H9 (cell line): ENCODE measurements around the gene LRP1B. TPM values are rescaled to one million over a fixed set of nuclear protein-coding genes. Genes with fewer than 3 reads are reported as not detected.

Experiments
- DNase-seq: peaks from one replicate; pipeline ENCODE4 v3.0.0-alpha.2; 2017
- H2AFZ ChIP-seq: one replicate; pipeline ENCODE4 v1.6.1; 2013; ENCODE audit warnings: mild to moderate bottlenecking, low read length, control low read depth, moderate library complexity
- H2AK5ac ChIP-seq: 2 replicates; pipeline ENCODE4 v1.6.1; 2013; ENCODE audit warnings: low read length, control low read depth, mixed read lengths; ENCODE audit not compliant: insufficient read length
- H2BK120ac ChIP-seq: one replicate; pipeline ENCODE4 v1.6.1; 2013; ENCODE audit warnings: low read depth, mild to moderate bottlenecking, low read length, control low read depth, inconsistent platforms; ENCODE audit not compliant: poor library complexity, severe bottlenecking
- H2BK12ac ChIP-seq: 2 replicates; pipeline ENCODE4 v1.6.1; 2013; ENCODE audit warnings: low read length, control low read depth, mixed read lengths, low read depth; ENCODE audit not compliant: insufficient read length
- H2BK15ac ChIP-seq: 2 replicates; pipeline ENCODE4 v1.6.1; 2013; ENCODE audit warnings: low read depth, low read length, control low read depth
- H2BK20ac ChIP-seq: one replicate; pipeline ENCODE4 v1.6.1; 2013; ENCODE audit warnings: low read depth, mild to moderate bottlenecking, low read length, control low read depth, inconsistent platforms; ENCODE audit not compliant: poor library complexity, severe bottlenecking
- H2BK5ac ChIP-seq: 2 replicates; pipeline ENCODE4 v1.6.1; 2013; ENCODE audit warnings: low read length, control low read depth, mixed read lengths; ENCODE audit not compliant: insufficient read length
- H3K14ac ChIP-seq: 2 replicates; pipeline ENCODE4 v1.6.1; 2013; ENCODE audit warnings: low read length, control low read depth; ENCODE audit not compliant: insufficient read depth
- H3K18ac ChIP-seq: 2 replicates; pipeline ENCODE4 v1.6.1; 2013; ENCODE audit warnings: low read depth, mild to moderate bottlenecking, mixed read lengths, low read length, control low read depth; ENCODE audit not compliant: insufficient read length
- H3K23ac ChIP-seq: 2 replicates; pipeline ENCODE4 v1.6.1; 2013; ENCODE audit warnings: low read length, control low read depth, mixed read lengths, low read depth; ENCODE audit not compliant: insufficient read length
- H3K23me2 ChIP-seq: 2 replicates; pipeline ENCODE4 v1.6.1; 2013; ENCODE audit warnings: low read depth, mild to moderate bottlenecking, mixed read lengths, low read length, control low read depth; ENCODE audit not compliant: insufficient read length, poor library complexity, severe bottlenecking
- H3K27ac ChIP-seq: 2 replicates; pipeline ENCODE4 v1.5.1; 2013; ENCODE audit warnings: low read length, control low read depth, mixed read lengths, low read depth; ENCODE audit not compliant: insufficient read length
- H3K27me3 ChIP-seq: 2 replicates; pipeline ENCODE4 v1.6.1; 2013; ENCODE audit warnings: low read length, control low read depth, inconsistent platforms; ENCODE audit not compliant: insufficient read depth
- H3K4ac ChIP-seq: 2 replicates; pipeline ENCODE4 v1.6.1; 2013; ENCODE audit warnings: low read depth, mild to moderate bottlenecking, control low read depth, inconsistent platforms, low read length, moderate library complexity
- H3K4me1 ChIP-seq: 2 replicates; pipeline ENCODE4 v1.6.1; 2013; ENCODE audit warnings: low read length, control low read depth, inconsistent platforms; ENCODE audit not compliant: insufficient read depth
- H3K4me2 ChIP-seq: 2 replicates; pipeline ENCODE4 v1.6.1; 2013; ENCODE audit warnings: low read length, control low read depth, mixed read lengths; ENCODE audit not compliant: insufficient read length, insufficient read depth
- H3K56ac ChIP-seq: 2 replicates; pipeline ENCODE4 v1.6.1; 2013; ENCODE audit warnings: low read depth, mild to moderate bottlenecking, mixed read lengths, low read length, control low read depth; ENCODE audit not compliant: insufficient read length
- H3K79me1 ChIP-seq: 2 replicates; pipeline ENCODE4 v1.6.1; 2013; ENCODE audit warnings: low read depth, mild to moderate bottlenecking, moderate library complexity, low read length, control low read depth, inconsistent platforms; ENCODE audit not compliant: insufficient read depth, poor library complexity, severe bottlenecking
- H3K79me2 ChIP-seq: 2 replicates; pipeline ENCODE4 v1.6.1; 2013; ENCODE audit warnings: low read length, control low read depth, inconsistent platforms; ENCODE audit not compliant: insufficient read depth
- H3K9ac ChIP-seq: 2 replicates; pipeline ENCODE4 v1.6.1; 2013; ENCODE audit warnings: low read length, control low read depth, mixed read lengths; ENCODE audit not compliant: insufficient read length; ENCODE audit errors: extremely low read depth
- H3K9me3 ChIP-seq: one replicate; pipeline ENCODE4 v1.6.1; 2013; ENCODE audit warnings: low read depth, low read length, inconsistent platforms; ENCODE audit not compliant: control insufficient read depth
- H3T11ph ChIP-seq: one replicate; pipeline ENCODE4 v1.6.1; 2013; ENCODE audit warnings: mild to moderate bottlenecking, low read length, control low read depth, inconsistent platforms
- H4K20me1 ChIP-seq: one replicate; pipeline ENCODE4 v1.6.1; 2013; ENCODE audit not compliant: control insufficient read depth, insufficient read length, insufficient read depth
- H4K5ac ChIP-seq: 2 replicates; pipeline ENCODE4 v1.6.1; 2013; ENCODE audit warnings: low read depth, mild to moderate bottlenecking, mixed read lengths, low read length, control low read depth; ENCODE audit not compliant: insufficient read length
- H4K8ac ChIP-seq: replicated peaks from 2 replicates; pipeline ENCODE4 v1.6.1; 2013; ENCODE audit warnings: low read length, control low read depth, mixed read lengths, low read depth; ENCODE audit not compliant: insufficient read length
- H4K91ac ChIP-seq: 2 replicates; pipeline ENCODE4 v1.6.1; 2013; ENCODE audit warnings: low read depth, mild to moderate bottlenecking, moderate library complexity, mixed read lengths, low read length, control low read depth; ENCODE audit not compliant: insufficient read length
- H3K27ac Mint-ChIP-seq, 3 experiments: 2 replicates in 2 of 3; 3 replicates in 1 of 3; pipeline ENCODE4 v1.8.0; 2020 to 2021; ENCODE audit warnings: mixed read lengths in 3 of 3, mild to moderate bottlenecking in 1 of 3, moderate library complexity in 1 of 3
- H3K27me3 Mint-ChIP-seq: 2 replicates; pipeline ENCODE4 v1.8.0; 2021; ENCODE audit warnings: low read depth, mild to moderate bottlenecking, moderate library complexity, mixed read lengths
- H3K36me3 Mint-ChIP-seq, 3 experiments: 2 replicates in 2 of 3; 3 replicates in 1 of 3; pipeline ENCODE4 v1.8.0; 2020 to 2021; ENCODE audit warnings: low read depth in 3 of 3, mixed read lengths in 3 of 3; ENCODE audit not compliant: insufficient read depth in 1 of 3
- H3K4me1 Mint-ChIP-seq, 2 experiments: 2 replicates each; pipeline ENCODE4 v1.8.0; 2020; ENCODE audit warnings: mixed read lengths in 2 of 2
- H3K4me3 Mint-ChIP-seq, 2 experiments: 2 replicates in 1 of 2; 3 replicates in 1 of 2; pipeline ENCODE4 v1.8.0; 2020 to 2021; ENCODE audit warnings: mild to moderate bottlenecking in 2 of 2, mixed read lengths in 2 of 2, moderate library complexity in 1 of 2
- H3K9me3 Mint-ChIP-seq, 2 experiments: 2 replicates in 1 of 2; 3 replicates in 1 of 2; pipeline ENCODE4 v1.8.0; 2020; ENCODE audit warnings: mild to moderate bottlenecking in 2 of 2, mixed read lengths in 2 of 2, moderate library complexity in 1 of 2
- WGBS: extraction: QIAGEN DNeasy Blood & Tissue Kit; methylation state at CpG from one replicate; pipeline ENCODE4 v1.1.7; 2013; ENCODE audit warnings: missing lambda C conversion rate, low lambda C conversion rate, mixed read lengths; ENCODE audit not compliant: insufficient read length; ENCODE audit errors: extremely low coverage; 5-methylcytosine and 5-hydroxymethylcytosine counted together
- total RNA-seq: library from RNA; stranded (reverse); gene quantifications from 2 replicates; pipeline ENCODE4 v1.2.1, GENCODE V29; 2021
- TF ChIP-seq, protein P1 (sequence below): fragments of 200-600 bp; sonication (generic); conservative IDR thresholded peaks from 3 replicates; pipeline ENCODE4 v1.8.0; 2021; ENCODE audit warnings: antibody characterized with exemption, mild to moderate bottlenecking

LRP1B gene
- total RNA-seq, 1 experiment from 2014 or later, result not detected

DNA sequence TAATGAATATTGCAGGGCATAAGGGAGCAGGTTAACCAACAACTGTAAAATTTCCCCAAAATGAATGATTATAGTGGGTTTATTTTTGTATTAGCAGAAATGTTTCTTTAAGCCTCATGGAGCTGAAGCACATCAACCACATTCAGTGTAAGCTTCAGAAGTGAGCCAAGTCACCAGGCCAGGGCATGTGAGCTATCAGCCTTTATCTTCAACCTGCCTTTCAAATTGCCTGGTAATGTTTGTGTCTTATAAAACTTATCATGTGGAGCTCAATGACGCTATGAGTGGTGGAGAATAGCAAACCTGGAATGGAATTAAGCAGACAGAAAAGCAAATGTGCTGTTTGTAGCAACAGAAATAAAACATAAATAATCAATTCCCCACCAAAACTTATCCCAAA lies 1068.4 kb downstream of the LRP1B start:
- Histone ChIP-seq H3K27me3 (no peaks in the 10 kb centered on the region), H3K23ac (no peak overlapping the region), H2BK120ac (no peak overlapping the region), H2BK20ac (no peak overlapping the region), H3K23me2 (no peaks in the 10 kb centered on the region), H3K9ac (no peak overlapping the region), H2BK15ac (no peak overlapping the region), H3K27ac (no peak overlapping the region), H3K56ac (no peak overlapping the region), H3K4me2 (no peak overlapping the region), H3K79me2 (no peaks in the 10 kb centered on the region), H3K9me3 (no peaks in the 10 kb centered on the region), H2AK5ac (no peak overlapping the region), H2BK12ac (no peak overlapping the region), H3K14ac (no peak overlapping the region), H4K5ac (no peak overlapping the region), H4K91ac (no peak overlapping the region), H3K4ac (no peak overlapping the region), H3K18ac (no peak overlapping the region), H3T11ph (no peak overlapping the region), H2AFZ (no peak overlapping the region), H4K8ac (no peak overlapping the region), H2BK5ac (no peak overlapping the region), H3K4me1 (no peaks in the 10 kb centered on the region; the same call in 1 of the 2 replicates), H4K20me1 (no peaks in the 10 kb centered on the region), H3K79me1 (no peaks in the 10 kb centered on the region)
- peaks cover 8 to 10% of the 10 kb centered on the region in 2 experiments for H3K4me1 Mint-ChIP-seq
- H3K36me3 Mint-ChIP-seq, result no peaks in the 10 kb centered on the region
- no peaks in the 10 kb centered on the region for H3K27me3 Mint-ChIP-seq
- no peak for DNase-seq
- no peak overlapping the region for H3K27ac Mint-ChIP-seq
- TF ChIP-seq, protein P1, sequence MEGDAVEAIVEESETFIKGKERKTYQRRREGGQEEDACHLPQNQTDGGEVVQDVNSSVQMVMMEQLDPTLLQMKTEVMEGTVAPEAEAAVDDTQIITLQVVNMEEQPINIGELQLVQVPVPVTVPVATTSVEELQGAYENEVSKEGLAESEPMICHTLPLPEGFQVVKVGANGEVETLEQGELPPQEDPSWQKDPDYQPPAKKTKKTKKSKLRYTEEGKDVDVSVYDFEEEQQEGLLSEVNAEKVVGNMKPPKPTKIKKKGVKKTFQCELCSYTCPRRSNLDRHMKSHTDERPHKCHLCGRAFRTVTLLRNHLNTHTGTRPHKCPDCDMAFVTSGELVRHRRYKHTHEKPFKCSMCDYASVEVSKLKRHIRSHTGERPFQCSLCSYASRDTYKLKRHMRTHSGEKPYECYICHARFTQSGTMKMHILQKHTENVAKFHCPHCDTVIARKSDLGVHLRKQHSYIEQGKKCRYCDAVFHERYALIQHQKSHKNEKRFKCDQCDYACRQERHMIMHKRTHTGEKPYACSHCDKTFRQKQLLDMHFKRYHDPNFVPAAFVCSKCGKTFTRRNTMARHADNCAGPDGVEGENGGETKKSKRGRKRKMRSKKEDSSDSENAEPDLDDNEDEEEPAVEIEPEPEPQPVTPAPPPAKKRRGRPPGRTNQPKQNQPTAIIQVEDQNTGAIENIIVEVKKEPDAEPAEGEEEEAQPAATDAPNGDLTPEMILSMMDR, result no peak
- WGBS, result no CpG with 5 or more reads among the region's 1 CpG
- no peaks in the 10 kb centered on the region for H3K9me3 Mint-ChIP-seq
- no peak overlapping the region for H3K4me3 Mint-ChIP-seq
